Keratinocyte (primary cell): ENCODE results near the gene WDR33. TPM values are rescaled to one million over a fixed set of nuclear protein-coding genes. Genes with fewer than 3 reads are reported as not detected.
"Not testable (repeated sequence)": the region's sequence is repeated elsewhere in the genome, so short reads cannot be mapped to it uniquely, and the experiment has no call there.

Source experiments
- DNase-seq: peaks from one replicate; pipeline ENCODE4 v3.0.0-alpha.2; 2011; ENCODE audit warnings: low read depth, missing footprints, low spot score
- FAIRE-seq: peaks from 2 replicates; lab custom pipeline; 2011; peaks lifted over from hg19 to GRCh38; lab: Jason Lieb, UNC
- H2AFZ ChIP-seq: 2 replicates; pipeline ENCODE4 v1.6.0; 2012; ENCODE audit warnings: low read length, control low read depth, inconsistent platforms; ENCODE audit not compliant: control insufficient read depth
- H3K27ac ChIP-seq: 2 replicates; pipeline ENCODE4 v1.5.1; 2011; ENCODE audit warnings: low read length; ENCODE audit not compliant: control insufficient read depth, insufficient read depth
- H3K27me3 ChIP-seq: 3 replicates; pipeline ENCODE4 v1.6.0; 2011; ENCODE audit warnings: low read length; ENCODE audit not compliant: control insufficient read depth, insufficient read depth; ENCODE audit errors: extremely low read depth
- H3K36me3 ChIP-seq, 2 experiments: 2 replicates in 1 of 2; 3 replicates in 1 of 2; pipeline ENCODE4 v1.5.1; 2011; ENCODE audit warnings: low read length in 2 of 2, mild to moderate bottlenecking in 1 of 2; ENCODE audit not compliant: control insufficient read depth in 2 of 2, insufficient read depth in 2 of 2; ENCODE audit errors: extremely low read depth in 1 of 2
- H3K4me1 ChIP-seq: 3 replicates; pipeline ENCODE4 v1.5.1; 2011; ENCODE audit warnings: low read length; ENCODE audit not compliant: control insufficient read depth, insufficient read depth; ENCODE audit errors: extremely low read depth
- H3K4me2 ChIP-seq: 3 replicates; pipeline ENCODE4 v1.6.0; 2011; ENCODE audit warnings: low read depth, low read length; ENCODE audit not compliant: control insufficient read depth, insufficient read depth; ENCODE audit errors: extremely low read depth
- H3K4me3 ChIP-seq, 3 experiments: fragments of 200-600 bp in 1 of 3; sonication (generic) in 1 of 3; 2 replicates in 2 of 3; 3 replicates in 1 of 3; pipeline ENCODE4 v1.5.1; 2011 to 2016; ENCODE audit warnings: low read length in 3 of 3, mild to moderate bottlenecking in 3 of 3, control low read depth in 2 of 3, inconsistent platforms in 1 of 3, low read depth in 1 of 3, mixed read lengths in 1 of 3, mixed run types in 1 of 3, moderate library complexity in 1 of 3; ENCODE audit not compliant: control insufficient read depth in 2 of 3, insufficient read depth in 2 of 3; ENCODE audit errors: extremely low read depth in 1 of 3
- H3K79me2 ChIP-seq: 2 replicates; pipeline ENCODE4 v1.6.0; 2012; ENCODE audit warnings: low read length; ENCODE audit not compliant: control insufficient read depth, insufficient read depth
- H3K9ac ChIP-seq: 3 replicates; pipeline ENCODE4 v1.6.0; 2011; ENCODE audit warnings: low read length; ENCODE audit not compliant: control insufficient read depth, insufficient read depth; ENCODE audit errors: extremely low read depth
- H3K9me1 ChIP-seq: 3 replicates; pipeline ENCODE4 v1.6.0; 2011; ENCODE audit warnings: low read length; ENCODE audit not compliant: control insufficient read depth, insufficient read depth; ENCODE audit errors: extremely low read depth
- H3K9me3 ChIP-seq: 2 replicates; pipeline ENCODE4 v1.5.1; 2012; ENCODE audit warnings: low read depth, low read length; ENCODE audit not compliant: control insufficient read depth
- H4K20me1 ChIP-seq: 3 replicates; pipeline ENCODE4 v1.6.0; 2011; ENCODE audit warnings: low read length; ENCODE audit not compliant: control insufficient read depth, insufficient read depth; ENCODE audit errors: extremely low read depth
- CTCF ChIP-seq, 3 experiments: IDR thresholded peaks in 1 of 3; conservative IDR thresholded peaks in 1 of 3; optimal IDR thresholded peaks in 1 of 3; 2 replicates in 2 of 3; 3 replicates in 1 of 3; pipeline versions ENCODE3 to v1.5.1; 2011; ENCODE audit warnings: low read length in 3 of 3, mild to moderate bottlenecking in 3 of 3, moderate library complexity in 2 of 3, control low read depth in 1 of 3, inconsistent platforms in 1 of 3; ENCODE audit not compliant: insufficient read depth in 2 of 3; ENCODE audit errors: extremely low read depth in 1 of 3
- EZH2 ChIP-seq: IDR thresholded peaks from one replicate; pipeline ENCODE4 v1.6.1; 2012; ENCODE audit warnings: inconsistent platforms, mild to moderate bottlenecking, low read length, moderate library complexity
- dilution Hi-C: fragments of 300-500 bp; cut with MboI; formaldehyde crosslinking; loops from one replicate; pipeline ENCODE4 v1.7.0; 2020; ENCODE audit warnings: low sequenced_read_pairs; ENCODE audit not compliant: extremely low pct_ligation_motif_present
- polyA plus RNA-seq, 5 experiments: library from polyadenylated mRNA; depleted of rRNA in 3 of 5; stranded (reverse) in 3 of 5; stranded (forward) in 1 of 5; unstranded in 1 of 5; fragments of >200 nt; gene quantifications; 1 replicate in 1 of 5; 2 replicates in 3 of 5; 3 replicates in 1 of 5; pipeline versions ENCODE4 v1.2.1 to v1.2.3, GENCODE V29; 2011 to 2012; ENCODE audit warnings: missing spikeins in 2 of 5, low read depth in 1 of 5, low replicate concordance in 1 of 5

WDR33 gene
- polyA plus RNA-seq, 1 donor (not counting 4 experiments of a cell fraction or from before 2014, with no cell fraction given): 44.5 TPM

DNA sequence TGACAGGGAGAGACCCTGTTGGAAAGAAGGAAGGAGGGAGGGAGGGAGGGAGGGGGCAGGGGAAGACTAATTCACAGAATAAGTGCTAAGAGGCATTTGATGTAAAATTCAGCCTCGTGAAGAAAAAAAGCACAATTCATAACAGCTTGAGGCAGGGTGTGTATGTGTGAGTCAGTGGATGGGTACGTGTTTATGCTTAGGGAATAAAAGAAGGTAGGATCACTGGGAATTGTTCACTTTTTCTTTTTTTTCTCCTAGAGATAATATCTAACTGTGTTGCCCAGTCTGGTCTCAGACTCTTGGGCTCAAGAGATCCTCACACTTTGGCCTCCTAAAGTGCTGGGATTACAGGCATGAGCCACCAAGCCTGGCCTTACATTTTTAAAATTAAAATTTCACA is 39.2 kb downstream of the WDR33 start:
- H3K4me2 ChIP-seq: peak overlapping the region; percentile 61
- H3K4me3 ChIP-seq: peak overlapping the region in 2 of 3 experiments; percentile 12 to 40
- peak; percentile 85 for FAIRE-seq
- no peak overlapping the region for H2AFZ ChIP-seq
- H3K27me3 ChIP-seq: no peaks in the 10 kb centered on the region
- H3K9me3 ChIP-seq: no peaks in the 10 kb centered on the region
- dilution Hi-C loops: no loop called here
- peaks cover 5% of the 10 kb centered on the region for H4K20me1 ChIP-seq
- peaks cover 3% of the 10 kb centered on the region for H3K9me1 ChIP-seq
- TF ChIP-seq CTCF (optimal IDR thresholded peaks at IDR 0.05 in 1 of 3, IDR thresholded peaks at IDR 0.05 in 1 of 3, conservative IDR thresholded peaks at IDR 0.05 in 1 of 3; ENCODE audit: extremely low read depth in 1 of 3, insufficient read depth in 2 of 3, low read length in 3 of 3) (no peak), EZH2 (no peak)
- peaks cover 38% of the 10 kb centered on the region for H3K79me2 ChIP-seq
- peaks cover 0 to under 1% of the 10 kb centered on the region in 2 experiments for H3K36me3 ChIP-seq
- peak; percentile 55 for DNase-seq
- H3K4me1 ChIP-seq: peaks cover 22% of the 10 kb centered on the region
- H3K27ac ChIP-seq: peak overlapping the region; percentile 94
- peak overlapping the region; percentile 75 for H3K9ac ChIP-seq

DNA sequence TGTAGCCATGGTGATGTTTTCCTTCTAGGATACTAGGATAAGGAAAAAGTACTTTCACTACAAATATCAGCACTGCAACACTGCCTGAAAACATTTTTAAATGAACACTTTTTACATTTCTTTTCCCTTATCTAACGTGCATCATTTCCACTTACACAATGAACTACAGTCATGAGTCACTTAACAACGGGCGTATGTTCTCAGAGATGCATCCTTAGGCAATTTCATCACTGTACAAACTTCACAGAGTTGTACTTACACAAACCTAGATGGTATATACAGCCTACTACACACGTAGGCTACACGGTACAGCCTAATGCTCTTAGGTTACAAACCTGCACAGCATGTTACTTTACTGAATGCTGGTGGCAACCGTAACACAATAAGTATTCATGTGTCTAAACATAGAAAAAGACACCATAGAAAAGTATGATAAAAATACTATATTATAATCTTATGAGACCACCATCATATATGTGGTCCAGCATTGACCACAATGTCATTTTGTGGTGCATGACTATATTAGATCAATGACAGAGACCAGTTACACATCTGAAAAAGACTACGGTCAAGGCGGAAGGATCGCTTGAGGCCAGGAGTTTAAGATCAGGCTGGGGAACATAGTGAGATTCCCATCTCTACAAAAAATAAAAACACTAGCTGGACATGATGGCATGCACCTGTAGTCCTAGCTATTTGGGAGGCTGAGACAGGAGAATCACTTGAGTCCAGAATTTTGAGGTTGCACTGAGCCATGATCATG is 39.8 kb downstream of the WDR33 start:
- peak overlapping the region in 2 of 3 experiments; percentile 12 to 40 for H3K4me3 ChIP-seq
- FAIRE-seq (peak; percentile 84), DNase-seq (peak; percentile 62)
- TF ChIP-seq EZH2 (no peak), CTCF (optimal IDR thresholded peaks at IDR 0.05 in 1 of 3, IDR thresholded peaks at IDR 0.05 in 1 of 3, conservative IDR thresholded peaks at IDR 0.05 in 1 of 3; ENCODE audit: extremely low read depth in 1 of 3, insufficient read depth in 2 of 3, low read length in 3 of 3) (no peak)
- H3K36me3 ChIP-seq: peaks cover 0 to 5% of the 10 kb centered on the region in 2 experiments
- H3K79me2 ChIP-seq: peaks cover 32% of the 10 kb centered on the region
- dilution Hi-C loops: no loop called here
- H3K9me1 ChIP-seq: no peaks in the 10 kb centered on the region
- peak overlapping the region; percentile 75 for H3K9ac ChIP-seq
- H2AFZ ChIP-seq: no peak overlapping the region
- H3K4me2 ChIP-seq: peak overlapping the region; percentile 61
- no peaks in the 10 kb centered on the region for H3K27me3 ChIP-seq
- H3K9me3 ChIP-seq: no peaks in the 10 kb centered on the region
- H3K27ac ChIP-seq: peak overlapping the region; percentile 94
- no peaks in the 10 kb centered on the region for H4K20me1 ChIP-seq
- peaks cover 22% of the 10 kb centered on the region for H3K4me1 ChIP-seq

DNA sequence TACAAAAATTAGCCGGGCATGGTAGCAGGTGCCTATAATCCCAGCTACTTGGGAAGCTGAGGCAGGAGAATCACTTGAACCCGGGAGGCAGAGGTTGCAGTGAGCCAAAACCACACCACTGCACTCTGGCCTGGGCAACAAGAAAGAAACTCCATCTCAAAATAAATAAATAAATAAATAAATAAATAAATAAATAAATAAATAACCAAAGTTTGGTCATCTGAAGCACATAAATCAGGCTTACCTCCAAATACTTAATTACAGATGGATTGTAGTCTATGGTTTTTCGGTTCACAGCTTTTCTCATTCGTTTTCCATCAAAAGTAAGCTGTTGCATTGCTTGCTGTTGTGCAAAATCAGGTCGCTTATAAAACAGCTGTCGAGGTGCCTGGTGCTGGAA is 40.4 kb downstream of the WDR33 start:
- H3K36me3 ChIP-seq, FAIRE-seq, H3K4me3 ChIP-seq, DNase-seq, H2AFZ ChIP-seq, H4K20me1 ChIP-seq, dilution Hi-C loops, H3K9me3 ChIP-seq, H3K9ac ChIP-seq, H3K27me3 ChIP-seq, H3K9me1 ChIP-seq: not testable (repeated sequence)
- Histone ChIP-seq H3K27ac (peak overlapping the region; percentile 94), H3K4me2 (peak overlapping the region; percentile 61), H3K79me2 (peaks cover 25% of the 10 kb centered on the region), H3K4me1 (peaks cover 22% of the 10 kb centered on the region)
